Left ventricle myocardium superior (tissue), 1 donor: ENCODE data around the gene FOXK1. TPM values are rescaled to one million over a fixed set of nuclear protein-coding genes. Genes with fewer than 3 reads are reported as not detected.

ENCODE experiments used
- ATAC-seq: fragments of 200-7000 bp; cut with Tn5 transposase; one replicate; pipeline ENCODE4 v1.9.1; 2020; ENCODE audit warnings: mild to moderate bottlenecking, moderate library complexity
- DNase-seq: peaks from one replicate; pipeline ENCODE4 v3.0.0-alpha.2; 2020
- intact Hi-C: fragments of 100-400 bp; cut with micrococcal nuclease; formaldehyde crosslinking; loops from one replicate; pipeline ENCODE4 v1.11.0; 2022
- total RNA-seq: library from RNA; stranded (reverse); fragmentation: NEBNext Ultra II Directional; extraction: Animal tissue kit (Norgen Biotek cat#: 25700); gene quantifications from one replicate; pipeline ENCODE4 v1.2.1, GENCODE V29; 2021
- donor health status: DM: no; HTN: yes; CAD: no; lungs with severe emphysema.

FOXK1 gene
- total RNA-seq, 1 donor from 2014 or later: 17.7 TPM

GRCh38 chr7:4734587-4735345 is 52.7 kb downstream of the FOXK1 start:
- peak; percentile 59 for DNase-seq

DNA sequence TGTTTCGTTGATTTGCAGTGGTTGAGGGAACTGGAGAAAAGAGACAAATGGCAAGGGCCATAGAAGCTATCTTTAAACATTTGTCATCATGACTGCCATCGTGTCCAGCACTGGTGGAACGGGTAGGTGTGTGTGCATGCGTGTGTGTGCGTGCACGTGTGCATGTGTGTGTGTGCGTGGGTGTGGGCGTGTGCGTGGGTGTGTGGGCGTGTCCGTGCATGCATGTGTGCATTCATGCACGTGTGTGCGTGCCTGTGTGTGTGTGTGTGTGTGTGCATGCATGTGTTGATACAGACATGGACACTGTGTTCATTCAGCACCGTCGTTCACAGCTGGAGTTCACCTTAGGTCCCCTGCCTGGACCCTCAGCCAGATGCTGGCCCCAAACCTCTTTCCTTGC is 55.2 kb downstream of the FOXK1 start:
- no peak for DNase-seq
- intact Hi-C loops: no loop called here
- no peak for ATAC-seq

More at GRCh38 chr7:4734587-4735345, 52.7 kb downstream of the FOXK1 start:
- ATAC-seq: peak; percentile 75
- intact Hi-C loops: no loop called here

- peak; percentile 56 for ATAC-seq
These were observed 56.8 kb downstream of the FOXK1 start for GRCh38 chr7:4738711-4739527.

GRCh38 chr7:4739528-4739992 is 57.5 kb downstream of the FOXK1 start:
- intact Hi-C loops: no loop called here
- peak; percentile 64 for DNase-seq
- peak; percentile 68 for ATAC-seq

More at GRCh38 chr7:4738711-4739527, 56.8 kb downstream of the FOXK1 start:
- no peak for DNase-seq
- intact Hi-C loops: no loop called here

DNA sequence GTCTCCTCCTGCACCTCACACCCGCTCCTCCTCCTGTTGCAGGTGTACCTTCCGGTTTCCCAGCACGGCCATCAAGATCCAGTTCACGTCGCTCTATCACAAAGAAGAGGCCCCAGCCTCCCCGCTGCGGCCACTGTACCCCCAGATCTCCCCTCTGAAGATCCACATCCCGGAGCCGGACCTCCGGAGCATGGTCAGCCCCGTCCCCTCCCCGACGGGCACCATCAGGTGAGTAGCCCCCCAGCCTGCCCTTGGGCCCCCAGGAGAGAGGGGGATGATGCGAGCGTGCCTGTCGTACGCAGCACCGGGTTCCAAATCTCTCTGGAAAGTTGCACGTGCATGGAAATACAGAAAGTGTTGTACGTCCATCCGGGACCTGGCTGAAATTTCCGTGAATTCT is 58.7 kb downstream of the FOXK1 start:
- no peak for DNase-seq
- intact Hi-C loops: no loop called here
- no peak for ATAC-seq

DNA sequence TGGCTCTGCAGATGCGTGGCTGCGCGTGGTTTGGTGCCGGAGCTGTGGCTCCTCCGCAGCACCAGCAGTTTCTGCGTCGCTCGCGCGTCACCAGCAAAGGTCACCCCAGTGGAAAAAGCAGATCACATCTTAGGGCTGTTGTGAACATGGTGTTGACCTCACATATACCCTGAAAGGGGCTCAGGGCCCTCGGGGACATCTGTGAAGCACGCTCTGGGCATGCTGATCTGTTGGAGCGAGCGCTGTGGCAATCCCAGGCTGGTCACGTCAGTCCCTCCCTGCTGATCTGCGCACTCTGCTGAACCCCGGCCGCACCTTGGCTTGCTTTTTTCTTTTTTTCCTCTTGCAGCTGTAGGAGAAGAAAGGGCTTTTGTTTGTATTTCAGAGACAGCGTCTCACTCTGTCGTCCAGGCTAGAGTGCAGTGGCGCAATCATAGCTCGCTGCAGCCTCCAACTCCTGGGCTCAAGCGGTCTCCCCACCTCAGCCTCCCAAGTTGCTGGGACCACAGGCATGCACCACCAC is 60.0 kb downstream of the FOXK1 start:
- intact Hi-C loops: no loop called here
- no peak for ATAC-seq
- DNase-seq: no peak

- intact Hi-C loops: no loop called here
- DNase-seq (no peak), ATAC-seq (no peak)
These were observed 60.8 kb downstream of the FOXK1 start for GRCh38 chr7:4742852-4743251.

DNA sequence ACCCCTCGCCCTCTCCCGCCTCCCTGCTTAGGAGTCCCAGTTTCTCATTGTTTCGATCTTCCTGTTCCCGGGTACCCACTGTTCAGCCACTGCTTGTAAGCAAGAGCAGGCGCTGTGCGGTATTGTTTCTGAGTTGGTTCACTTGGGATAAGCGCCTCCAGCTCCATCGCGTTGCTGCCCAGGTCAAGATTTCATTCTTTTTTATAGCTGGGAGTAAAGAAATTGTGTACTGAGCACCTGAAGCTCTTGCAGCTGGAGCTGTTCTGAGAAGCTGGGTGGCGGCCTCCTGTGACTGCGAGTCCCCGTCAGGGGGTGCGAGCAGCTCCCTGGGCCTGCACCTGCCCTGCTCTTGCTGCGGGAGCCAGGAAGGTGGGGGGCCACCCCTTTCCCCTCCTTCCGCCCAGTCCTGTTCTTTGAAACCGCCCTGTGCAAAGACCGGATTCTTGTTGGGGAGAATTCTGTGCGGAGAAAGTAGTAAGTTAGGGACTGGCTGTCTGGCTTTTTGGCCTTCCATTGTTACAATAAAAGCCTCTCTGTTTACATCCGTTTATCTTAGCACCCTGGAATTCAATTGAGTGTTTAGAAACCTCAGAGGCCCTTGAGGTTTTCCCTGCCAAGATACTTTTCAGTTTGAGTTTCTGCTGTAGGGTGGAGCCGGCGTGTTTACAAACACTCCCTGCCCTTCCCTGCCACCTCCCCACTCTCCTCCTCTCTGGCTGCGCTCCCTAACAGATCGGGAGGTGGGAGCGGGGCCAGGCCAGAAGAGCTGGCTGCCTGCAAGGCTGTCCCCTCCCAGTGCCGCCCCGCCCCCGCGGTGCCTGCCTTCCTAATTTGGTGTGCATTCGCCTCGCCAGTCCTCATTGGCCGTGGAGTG is 62.5 kb downstream of the FOXK1 start:
- intact Hi-C loops: no loop called here
- DNase-seq: peak; percentile 100
- ATAC-seq: peak; percentile 95

DNA sequence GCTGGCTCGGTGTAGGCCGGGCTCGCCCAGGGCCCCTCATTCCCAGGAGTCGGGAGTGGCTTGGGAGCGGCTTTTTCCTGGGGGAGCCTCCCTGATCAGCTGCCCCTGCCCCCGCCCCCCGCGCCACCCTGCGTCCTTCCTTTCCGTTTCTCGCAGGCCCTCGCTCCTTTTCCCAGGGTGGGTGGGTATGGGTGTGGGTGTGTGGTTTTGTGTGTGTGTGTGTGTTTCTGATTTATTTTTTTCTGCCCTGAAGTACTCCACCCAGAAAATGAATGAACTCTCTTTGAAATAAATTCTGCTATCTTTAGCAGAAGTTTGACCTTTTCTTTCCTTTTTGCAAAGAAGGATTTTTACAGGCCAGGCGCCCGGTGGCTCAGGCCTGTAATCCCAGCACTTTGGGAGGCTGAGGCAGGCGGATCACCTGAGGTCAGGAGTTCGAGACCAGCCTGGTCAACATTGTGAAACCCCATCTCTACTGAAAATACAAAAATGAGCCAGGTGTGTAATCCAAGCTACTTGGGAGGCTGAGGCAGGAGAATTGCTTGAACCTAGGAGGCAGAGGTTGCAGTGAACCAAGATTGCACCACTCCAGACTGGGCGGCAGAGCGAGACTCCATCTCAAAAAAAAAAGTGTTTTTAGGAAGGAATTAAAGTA is 63.3 kb downstream of the FOXK1 start:
- ATAC-seq (no peak), DNase-seq (no peak)
- intact Hi-C loops: no loop called here

DNA sequence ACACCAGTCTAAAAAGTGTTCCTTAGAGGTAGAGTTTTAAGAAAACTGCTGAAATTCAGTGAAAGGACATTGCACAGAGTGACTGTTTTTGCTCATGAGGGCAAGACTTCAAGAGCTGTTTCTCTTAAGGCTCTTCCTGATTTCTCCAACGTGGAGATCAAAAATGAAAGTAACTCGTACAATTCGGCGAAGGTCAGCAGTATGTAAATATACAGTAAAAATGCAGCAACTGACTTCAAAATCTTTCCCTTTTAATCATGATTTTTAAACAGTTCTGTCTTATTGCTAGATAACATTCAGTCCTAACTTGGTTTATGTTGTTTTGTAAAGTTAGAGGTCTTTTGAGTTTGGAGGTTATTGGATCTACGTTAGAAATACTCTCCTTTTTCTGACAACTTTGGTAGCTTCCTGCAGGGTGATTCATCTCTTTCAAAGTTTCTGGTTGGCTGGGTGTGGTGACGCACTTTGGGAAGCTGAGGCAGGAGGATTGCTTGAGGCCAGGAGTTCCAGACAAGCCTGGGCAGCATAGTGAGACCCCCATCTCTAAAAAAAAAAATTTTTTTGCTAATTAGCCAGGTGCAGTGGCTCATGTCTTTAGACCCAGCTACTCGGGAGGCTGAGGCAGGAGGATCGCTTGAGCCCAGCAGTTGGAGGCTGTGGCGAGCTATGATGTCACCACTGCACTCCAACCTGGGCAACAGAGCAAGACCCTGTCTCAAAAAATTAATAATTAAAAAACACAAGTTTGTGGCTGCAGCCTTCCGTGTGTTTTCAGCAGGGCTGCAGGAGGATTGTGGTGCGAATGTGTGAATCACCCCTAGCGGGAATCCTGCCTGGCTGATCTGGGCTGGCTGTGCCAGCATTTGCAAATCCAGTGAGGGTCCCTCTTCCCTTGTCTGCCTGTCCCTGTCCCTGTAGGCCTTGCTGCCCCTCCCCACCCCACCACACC is 64.2 kb downstream of the FOXK1 start:
- no peak for ATAC-seq
- no peak for DNase-seq
- intact Hi-C loops: no loop called here

DNA sequence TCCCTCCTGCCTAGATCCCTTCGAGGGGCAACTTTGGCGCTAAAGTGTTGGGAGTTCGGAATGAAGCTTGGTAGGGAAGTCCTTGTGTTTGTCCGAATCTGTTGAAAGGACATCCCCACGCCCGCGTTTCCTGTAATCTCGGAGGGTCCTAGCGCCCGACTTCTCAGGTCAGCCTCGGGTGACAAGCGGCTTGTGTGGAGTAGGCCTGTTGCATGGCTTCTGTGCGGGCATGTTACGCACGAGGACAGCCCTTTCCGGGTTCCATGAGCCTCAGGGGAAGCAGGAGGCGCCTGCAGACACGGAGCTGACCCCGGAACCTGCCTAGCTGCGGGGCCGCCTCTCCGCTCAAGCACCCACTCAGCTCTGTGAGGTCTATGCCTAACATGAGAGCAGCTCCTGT is 64.9 kb downstream of the FOXK1 start:
- no peak for ATAC-seq
- DNase-seq: no peak
- intact Hi-C loops: no loop called here

GRCh38 chr7:4747746-4748145 is 65.7 kb downstream of the FOXK1 start:
- ATAC-seq (no peak), DNase-seq (no peak)
- intact Hi-C loops: no loop called here

- DNase-seq (no peak), ATAC-seq (no peak)
- intact Hi-C loops: no loop called here
These were observed 66.2 kb downstream of the FOXK1 start for GRCh38 chr7:4748231-4748681.

DNA sequence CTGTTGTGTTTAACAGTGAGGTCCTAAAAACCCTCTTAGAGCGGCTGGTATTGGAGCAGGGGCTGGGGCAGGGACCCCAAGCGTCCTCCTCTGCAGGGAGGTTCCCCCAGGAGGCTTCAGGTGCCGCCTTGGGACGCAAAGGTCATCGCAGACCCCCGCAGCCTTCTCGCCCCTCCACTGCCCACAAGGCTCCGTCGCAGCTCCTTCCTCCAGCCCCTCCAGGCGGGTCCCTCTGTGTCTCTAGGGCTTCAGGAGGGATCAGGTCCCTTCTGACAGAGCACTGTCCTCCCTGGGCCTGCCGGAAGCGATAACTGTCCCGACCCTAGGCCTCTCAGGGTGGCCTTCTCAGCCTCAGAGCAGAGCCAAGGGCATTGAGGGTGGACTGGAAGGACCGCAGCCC is 67.3 kb downstream of the FOXK1 start:
- intact Hi-C loops: no loop called here
- DNase-seq (no peak), ATAC-seq (no peak)

- intact Hi-C loops: loop anchor here (5.0 kb wide), 1 partner anchor 67 kb away; the partner anchor contains the start of gene FOXK1
- ATAC-seq: no peak
These were observed 67.7 kb downstream of the FOXK1 start for GRCh38 chr7:4749798-4750197.

GRCh38 chr7:4751398-4751947 is 69.4 kb downstream of the FOXK1 start:
- DNase-seq (no peak), ATAC-seq (no peak)
- intact Hi-C loops: loop anchor here (5.0 kb wide), 1 partner anchor 69 kb away; the partner anchor contains the start of gene FOXK1

More at GRCh38 chr7:4749798-4750197, 67.7 kb downstream of the FOXK1 start:
- DNase-seq: no peak
